ENCODE measurements around the gene PCCA. TPM values are rescaled to one million over a fixed set of nuclear protein-coding genes. Genes with fewer than 3 reads are reported as not detected.

The PCCA gene
- total and polyA plus RNA-seq, 4 donors, result 30.1 to 160 (median 76.3) TPM

DNA sequence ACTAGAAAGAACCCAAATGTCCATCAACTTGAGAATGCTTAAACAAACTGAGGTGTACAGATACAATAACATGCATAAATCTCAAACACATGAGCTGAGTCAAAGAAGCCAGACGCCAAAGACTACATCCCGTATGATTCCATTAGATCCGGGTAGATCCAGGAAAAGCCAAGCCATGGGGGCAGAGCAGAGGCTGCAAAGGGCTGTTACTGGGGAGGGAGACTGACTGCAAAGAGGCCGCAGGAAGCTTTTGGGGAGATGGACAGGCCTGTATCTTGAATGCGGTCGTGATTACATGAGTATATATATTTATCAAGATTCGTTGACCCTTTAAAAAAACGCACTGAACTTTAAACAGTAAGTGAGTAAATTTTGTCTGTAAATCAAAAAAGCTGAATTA, 471.0 kb downstream of the PCCA start:
- no peak overlapping the region for H3K27ac ChIP-seq (ENCODE audit: low read depth in 1 of 2, low read length in 2 of 2)
- DNase-seq (ENCODE audit: low spot score), result no peak
- 94% methylated on average over 8 of the region's 8 CpGs for WGBS

DNA sequence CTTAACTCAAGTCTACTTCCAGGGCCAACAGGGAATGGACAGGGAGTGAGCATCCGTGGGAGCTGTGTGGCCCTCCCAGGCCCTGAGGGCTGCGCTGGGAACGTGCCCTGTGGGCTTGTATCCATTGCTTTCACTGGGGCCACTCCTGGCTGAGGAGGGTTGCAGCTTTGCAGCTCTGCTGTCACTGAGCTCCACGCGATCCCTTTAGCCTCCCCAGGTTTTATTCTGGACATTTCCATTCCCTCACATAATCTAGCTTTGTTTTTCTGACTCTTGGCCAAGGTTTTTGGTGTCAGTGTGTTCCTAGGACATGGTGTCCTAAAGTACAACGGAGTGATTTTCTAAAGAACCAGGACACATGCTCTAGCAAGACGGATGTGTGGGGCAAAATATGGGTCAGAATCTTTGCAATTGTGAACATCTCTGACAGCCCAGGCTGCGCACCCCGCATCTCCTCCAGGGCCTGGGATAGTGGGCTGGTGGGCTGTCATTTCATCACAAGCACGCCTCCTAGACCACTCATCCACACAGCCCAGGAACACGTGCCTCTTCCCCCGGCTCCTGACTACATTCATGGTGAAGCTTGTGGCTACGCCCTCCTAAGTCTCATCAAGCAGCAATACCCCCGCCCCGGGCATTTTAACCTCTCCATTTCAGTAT, 471.7 kb downstream of the PCCA start:
- no peak for DNase-seq (ENCODE audit: low spot score)
- WGBS, result 86% methylated on average over 15 of the region's 15 CpGs
- Histone ChIP-seq H3K36me3 (ENCODE audit: control insufficient read depth in 4 of 4, insufficient read depth in 3 of 4, low read depth in 1 of 4, low read length in 3 of 4) (no peaks in the 10 kb centered on the region), H3K27me3 (ENCODE audit: control insufficient read depth in 4 of 4, insufficient read depth in 4 of 4, low read length in 3 of 4) (no peaks in the 10 kb centered on the region), H3K9ac (ENCODE audit: low read depth in 1 of 2, low read length in 2 of 2) (no peak overlapping the region), H3K27ac (ENCODE audit: low read depth in 1 of 2, low read length in 2 of 2) (no peak overlapping the region), H3K9me3 (ENCODE audit: control insufficient read depth in 4 of 4, low read length in 3 of 4) (no peaks in the 10 kb centered on the region), H3K4me1 (ENCODE audit: control insufficient read depth in 4 of 4, insufficient read depth in 4 of 4, low read length in 3 of 4) (peaks cover 3 to 39% (median 28%) of the 10 kb centered on the region in 4 donors), H3K4me3 (ENCODE audit: low read depth in 1 of 3, low read length in 3 of 3) (no peak overlapping the region)
- no peak for TF ChIP-seq HNF4G (IDR thresholded peaks at IDR 0.05)
- TF ChIP-seq SP1 (IDR thresholded peaks at IDR 0.05), result peak; percentile 66
- no peak for TF ChIP-seq YY1 (IDR thresholded peaks at IDR 0.05)
- TF ChIP-seq EGR1 (IDR thresholded peaks at IDR 0.05; ENCODE audit: low read depth in 2 of 2), result no peak
- TF ChIP-seq, protein P1, sequence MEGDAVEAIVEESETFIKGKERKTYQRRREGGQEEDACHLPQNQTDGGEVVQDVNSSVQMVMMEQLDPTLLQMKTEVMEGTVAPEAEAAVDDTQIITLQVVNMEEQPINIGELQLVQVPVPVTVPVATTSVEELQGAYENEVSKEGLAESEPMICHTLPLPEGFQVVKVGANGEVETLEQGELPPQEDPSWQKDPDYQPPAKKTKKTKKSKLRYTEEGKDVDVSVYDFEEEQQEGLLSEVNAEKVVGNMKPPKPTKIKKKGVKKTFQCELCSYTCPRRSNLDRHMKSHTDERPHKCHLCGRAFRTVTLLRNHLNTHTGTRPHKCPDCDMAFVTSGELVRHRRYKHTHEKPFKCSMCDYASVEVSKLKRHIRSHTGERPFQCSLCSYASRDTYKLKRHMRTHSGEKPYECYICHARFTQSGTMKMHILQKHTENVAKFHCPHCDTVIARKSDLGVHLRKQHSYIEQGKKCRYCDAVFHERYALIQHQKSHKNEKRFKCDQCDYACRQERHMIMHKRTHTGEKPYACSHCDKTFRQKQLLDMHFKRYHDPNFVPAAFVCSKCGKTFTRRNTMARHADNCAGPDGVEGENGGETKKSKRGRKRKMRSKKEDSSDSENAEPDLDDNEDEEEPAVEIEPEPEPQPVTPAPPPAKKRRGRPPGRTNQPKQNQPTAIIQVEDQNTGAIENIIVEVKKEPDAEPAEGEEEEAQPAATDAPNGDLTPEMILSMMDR (IDR thresholded peaks at IDR 0.05; ENCODE audit: low read depth, low read length, missing input control), result no peak
- TF ChIP-seq NR2F2 (IDR thresholded peaks at IDR 0.05), result no peak
- TF ChIP-seq, protein P2, sequence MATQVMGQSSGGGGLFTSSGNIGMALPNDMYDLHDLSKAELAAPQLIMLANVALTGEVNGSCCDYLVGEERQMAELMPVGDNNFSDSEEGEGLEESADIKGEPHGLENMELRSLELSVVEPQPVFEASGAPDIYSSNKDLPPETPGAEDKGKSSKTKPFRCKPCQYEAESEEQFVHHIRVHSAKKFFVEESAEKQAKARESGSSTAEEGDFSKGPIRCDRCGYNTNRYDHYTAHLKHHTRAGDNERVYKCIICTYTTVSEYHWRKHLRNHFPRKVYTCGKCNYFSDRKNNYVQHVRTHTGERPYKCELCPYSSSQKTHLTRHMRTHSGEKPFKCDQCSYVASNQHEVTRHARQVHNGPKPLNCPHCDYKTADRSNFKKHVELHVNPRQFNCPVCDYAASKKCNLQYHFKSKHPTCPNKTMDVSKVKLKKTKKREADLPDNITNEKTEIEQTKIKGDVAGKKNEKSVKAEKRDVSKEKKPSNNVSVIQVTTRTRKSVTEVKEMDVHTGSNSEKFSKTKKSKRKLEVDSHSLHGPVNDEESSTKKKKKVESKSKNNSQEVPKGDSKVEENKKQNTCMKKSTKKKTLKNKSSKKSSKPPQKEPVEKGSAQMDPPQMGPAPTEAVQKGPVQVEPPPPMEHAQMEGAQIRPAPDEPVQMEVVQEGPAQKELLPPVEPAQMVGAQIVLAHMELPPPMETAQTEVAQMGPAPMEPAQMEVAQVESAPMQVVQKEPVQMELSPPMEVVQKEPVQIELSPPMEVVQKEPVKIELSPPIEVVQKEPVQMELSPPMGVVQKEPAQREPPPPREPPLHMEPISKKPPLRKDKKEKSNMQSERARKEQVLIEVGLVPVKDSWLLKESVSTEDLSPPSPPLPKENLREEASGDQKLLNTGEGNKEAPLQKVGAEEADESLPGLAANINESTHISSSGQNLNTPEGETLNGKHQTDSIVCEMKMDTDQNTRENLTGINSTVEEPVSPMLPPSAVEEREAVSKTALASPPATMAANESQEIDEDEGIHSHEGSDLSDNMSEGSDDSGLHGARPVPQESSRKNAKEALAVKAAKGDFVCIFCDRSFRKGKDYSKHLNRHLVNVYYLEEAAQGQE (IDR thresholded peaks at IDR 0.05), result no peak
- TF ChIP-seq, protein P3, sequence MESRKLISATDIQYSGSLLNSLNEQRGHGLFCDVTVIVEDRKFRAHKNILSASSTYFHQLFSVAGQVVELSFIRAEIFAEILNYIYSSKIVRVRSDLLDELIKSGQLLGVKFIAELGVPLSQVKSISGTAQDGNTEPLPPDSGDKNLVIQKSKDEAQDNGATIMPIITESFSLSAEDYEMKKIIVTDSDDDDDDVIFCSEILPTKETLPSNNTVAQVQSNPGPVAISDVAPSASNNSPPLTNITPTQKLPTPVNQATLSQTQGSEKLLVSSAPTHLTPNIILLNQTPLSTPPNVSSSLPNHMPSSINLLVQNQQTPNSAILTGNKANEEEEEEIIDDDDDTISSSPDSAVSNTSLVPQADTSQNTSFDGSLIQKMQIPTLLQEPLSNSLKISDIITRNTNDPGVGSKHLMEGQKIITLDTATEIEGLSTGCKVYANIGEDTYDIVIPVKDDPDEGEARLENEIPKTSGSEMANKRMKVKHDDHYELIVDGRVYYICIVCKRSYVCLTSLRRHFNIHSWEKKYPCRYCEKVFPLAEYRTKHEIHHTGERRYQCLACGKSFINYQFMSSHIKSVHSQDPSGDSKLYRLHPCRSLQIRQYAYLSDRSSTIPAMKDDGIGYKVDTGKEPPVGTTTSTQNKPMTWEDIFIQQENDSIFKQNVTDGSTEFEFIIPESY (IDR thresholded peaks at IDR 0.05), result no peak
- TF ChIP-seq TAF1 (conservative IDR thresholded peaks at IDR 0.05), result no peak
- TF ChIP-seq RAD21 (IDR thresholded peaks at IDR 0.05), result peak in 1 of 2 donors; percentile 5
- peak in 1 of 2 donors; percentile 19 for TF ChIP-seq HNF4A (conservative IDR thresholded peaks at IDR 0.05)
- no peak for TF ChIP-seq GABPA (IDR thresholded peaks at IDR 0.05 in 1 of 2, conservative IDR thresholded peaks at IDR 0.05 in 1 of 2)
- TF ChIP-seq, protein P4, sequence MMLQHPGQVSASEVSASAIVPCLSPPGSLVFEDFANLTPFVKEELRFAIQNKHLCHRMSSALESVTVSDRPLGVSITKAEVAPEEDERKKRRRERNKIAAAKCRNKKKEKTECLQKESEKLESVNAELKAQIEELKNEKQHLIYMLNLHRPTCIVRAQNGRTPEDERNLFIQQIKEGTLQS (IDR thresholded peaks at IDR 0.05), result no peak
- no peak for TF ChIP-seq FOXA2 (IDR thresholded peaks at IDR 0.05)
- no peak for TF ChIP-seq JUND (IDR thresholded peaks at IDR 0.05)

More for the DNA sequence above, 471.0 kb downstream of the PCCA start:
- no peaks in the 10 kb centered on the region for H3K36me3 ChIP-seq (ENCODE audit: control insufficient read depth in 4 of 4, insufficient read depth in 3 of 4, low read depth in 1 of 4, low read length in 3 of 4)
- no peak overlapping the region for H3K4me3 ChIP-seq (ENCODE audit: low read depth in 1 of 3, low read length in 3 of 3)
- TF ChIP-seq RAD21 (IDR thresholded peaks at IDR 0.05) (no peak), RXRA (IDR thresholded peaks at IDR 0.05) (no peak), JUND (IDR thresholded peaks at IDR 0.05) (no peak), NR2F2 (IDR thresholded peaks at IDR 0.05) (no peak), EGR1 (IDR thresholded peaks at IDR 0.05; ENCODE audit: low read depth in 2 of 2) (no peak), FOXA1 (IDR thresholded peaks at IDR 0.05) (no peak), YY1 (IDR thresholded peaks at IDR 0.05) (no peak), SP1 (IDR thresholded peaks at IDR 0.05) (no peak), FOXA2 (IDR thresholded peaks at IDR 0.05) (no peak), GABPA (IDR thresholded peaks at IDR 0.05 in 1 of 2, conservative IDR thresholded peaks at IDR 0.05 in 1 of 2) (no peak)
- TF ChIP-seq, protein P5, sequence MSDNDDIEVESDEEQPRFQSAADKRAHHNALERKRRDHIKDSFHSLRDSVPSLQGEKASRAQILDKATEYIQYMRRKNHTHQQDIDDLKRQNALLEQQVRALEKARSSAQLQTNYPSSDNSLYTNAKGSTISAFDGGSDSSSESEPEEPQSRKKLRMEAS (IDR thresholded peaks at IDR 0.05), result no peak
- TF ChIP-seq, protein P2 (IDR thresholded peaks at IDR 0.05), result no peak
- peaks cover 3 to 34% (median 26%) of the 10 kb centered on the region in 4 donors for H3K4me1 ChIP-seq (ENCODE audit: control insufficient read depth in 4 of 4, insufficient read depth in 4 of 4, low read length in 3 of 4)
- H3K9ac ChIP-seq (ENCODE audit: low read depth in 1 of 2, low read length in 2 of 2), result no peak overlapping the region
- no peaks in the 10 kb centered on the region for H3K9me3 ChIP-seq (ENCODE audit: control insufficient read depth in 4 of 4, low read length in 3 of 4)
- no peaks in the 10 kb centered on the region for H3K27me3 ChIP-seq (ENCODE audit: control insufficient read depth in 4 of 4, insufficient read depth in 4 of 4, low read length in 3 of 4)

Measured in liver (tissue), 9 donors.